ENCODE data around the gene NAALADL2. TPM values are rescaled to one million over a fixed set of nuclear protein-coding genes. Genes with fewer than 3 reads are reported as not detected.

The NAALADL2 gene
- total and polyA plus RNA-seq, 2 of the 4 experiments (the other 2 are of a cell fraction) = 3.8 to 19.2 TPM

DNA sequence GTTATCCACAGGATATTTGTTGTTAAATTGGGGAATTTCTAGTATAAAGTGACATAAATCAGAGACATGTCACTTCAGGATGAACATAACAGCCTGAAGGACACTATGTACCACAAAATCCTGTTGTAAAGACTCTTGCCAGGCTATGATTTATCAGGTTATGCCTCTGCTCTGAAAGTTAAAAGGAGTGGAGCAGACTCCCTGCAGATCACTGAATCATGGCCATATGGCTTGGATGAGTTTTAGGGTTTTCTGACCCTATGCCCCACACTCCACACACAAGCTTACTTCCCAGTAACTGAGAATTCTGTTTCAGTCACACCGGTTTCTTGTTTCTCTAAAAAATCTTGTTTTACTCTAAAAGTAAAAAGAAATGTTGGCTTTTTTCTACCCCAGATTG lies 869.4 kb downstream of the NAALADL2 start:
- no peak overlapping the region for H2BK5ac ChIP-seq (ENCODE audit: low read depth, low read length, poor library complexity, severe bottlenecking)
- no peak overlapping the region for H3K4me3 ChIP-seq (ENCODE audit: insufficient read depth, low read depth, low read length)
- H3K56ac ChIP-seq (ENCODE audit: extremely low read depth, insufficient read depth, low read length) = no peak overlapping the region
- no CpG with 5 or more reads among the region's 1 CpG for whole genome bisulfite sequencing, 2 experiments (ENCODE audit: extremely low coverage in 2 of 2, insufficient read length in 1 of 2)
- H2BK15ac ChIP-seq (ENCODE audit: low read depth, low read length) = no peak overlapping the region
- H4K91ac ChIP-seq (ENCODE audit: insufficient read depth, low read depth, low read length) = no peak overlapping the region
- no peak overlapping the region for H3K4me2 ChIP-seq (ENCODE audit: low read depth, low read length)
- no peak overlapping the region for H3K14ac ChIP-seq (replicated peaks; ENCODE audit: low read depth, low read length)
- no peak overlapping the region for H2BK120ac ChIP-seq (ENCODE audit: low read depth, low read length)
- no peak overlapping the region for H3K18ac ChIP-seq (ENCODE audit: low read depth, low read length)
- no peaks in the 10 kb centered on the region for H3K27me3 ChIP-seq (ENCODE audit: control insufficient read depth, insufficient read depth, low read length)
- ATAC-seq (ENCODE audit: low read depth) (no peak), DNase-seq (no peak)
- POLR2A ChIA-PET (ENCODE audit: unreplicated experiment) = no interaction called here
- no peak overlapping the region for H4K8ac ChIP-seq (ENCODE audit: low read depth in 2 of 2, low read length in 2 of 2)
- no peaks in the 10 kb centered on the region for H4K20me1 ChIP-seq (ENCODE audit: insufficient read depth, low read length)
- H3K4ac ChIP-seq (ENCODE audit: low read depth, low read length) = no peak overlapping the region
- H3K79me1 ChIP-seq (ENCODE audit: low read depth in 1 of 2, low read length in 2 of 2) = no peaks in the 10 kb centered on the region
- H3K9me1 ChIP-seq (ENCODE audit: insufficient read depth, low read length) = no peaks in the 10 kb centered on the region
- H2BK20ac ChIP-seq (ENCODE audit: low read depth, low read length) = no peak overlapping the region
- no TSS peak for BruUV-seq (replicated peaks)
- H3K9ac ChIP-seq (ENCODE audit: low read depth, low read length) = no peak overlapping the region
- CTCF ChIA-PET = no interaction called here
- dilution Hi-C loops (cut with HindIII; ENCODE audit: low sequenced_read_pairs, unreplicated experiment) = no loop called here
- H2AK5ac ChIP-seq (ENCODE audit: low read depth, low read length) = no peak overlapping the region
- H3K4me1 ChIP-seq (ENCODE audit: control insufficient read depth, insufficient read depth, low read length) = no peaks in the 10 kb centered on the region
- no peak overlapping the region for H3K27ac ChIP-seq (ENCODE audit: insufficient read depth, low read length)
- no peak for TF ChIP-seq POLR2A (IDR thresholded peaks at IDR 0.05; ENCODE audit: low read depth, low read length)
- no peak for TF ChIP-seq SMC3 (IDR thresholded peaks at IDR 0.05; ENCODE audit: low read depth, low read length)
- TF ChIP-seq CEBPB (IDR thresholded peaks at IDR 0.05; ENCODE audit: low read depth, low read length) = no peak
- TF ChIP-seq RAD21 (IDR thresholded peaks at IDR 0.05; ENCODE audit: low read length) = no peak
- no peak for TF ChIP-seq CHD1 (IDR thresholded peaks at IDR 0.05; ENCODE audit: low read depth, low read length)
- intact Hi-C loops (cut with micrococcal nuclease) = no loop called here
- no peak overlapping the region for H2AK9ac ChIP-seq (replicated peaks; ENCODE audit: low read depth, low read length, poor library complexity)
- in situ Hi-C loops (cut with MboI; ENCODE audit: low sequenced_read_pairs) = no loop called here
- no peak overlapping the region for H2AFZ ChIP-seq (replicated peaks; ENCODE audit: low read length, poor library complexity)
- H3K9me3 ChIP-seq (ENCODE audit: control insufficient read depth, insufficient read depth, low read length) = no peaks in the 10 kb centered on the region
- no peaks in the 10 kb centered on the region for H3K36me3 ChIP-seq (ENCODE audit: control insufficient read depth, insufficient read depth, low read length)
- H3K23ac ChIP-seq (ENCODE audit: low read depth, low read length) = no peak overlapping the region
- H4K5ac ChIP-seq (ENCODE audit: low read depth, low read length) = no peak overlapping the region

All from IMR-90 (cell line).